Skeletal muscle satellite cell (primary cell): ENCODE results near the gene MRPL9.

Experiments used
- H3K27me3 ChIP-seq: 2 replicates; pipeline ENCODE4 v1.7.0; 2013; ENCODE audit warnings: low read length; ENCODE audit not compliant: control insufficient read depth, insufficient read depth
- H3K36me3 ChIP-seq: 2 replicates; pipeline ENCODE4 v1.7.0; 2013; ENCODE audit warnings: mild to moderate bottlenecking, control low read depth, low read length; ENCODE audit not compliant: insufficient read depth
- H3K4me1 ChIP-seq: 2 replicates; pipeline ENCODE4 v1.7.0; 2013; ENCODE audit warnings: low read length; ENCODE audit not compliant: control insufficient read depth, insufficient read depth
- H3K4me2 ChIP-seq: 2 replicates; pipeline ENCODE4 v1.7.0; 2013; ENCODE audit warnings: mild to moderate bottlenecking, low read length
- H3K4me3 ChIP-seq: 2 replicates; pipeline ENCODE4 v1.7.0; 2013; ENCODE audit warnings: low read length
- H3K9ac ChIP-seq: 2 replicates; pipeline ENCODE4 v1.7.0; 2013; ENCODE audit warnings: mild to moderate bottlenecking, low read depth, low read length, moderate library complexity
- H3K9me3 ChIP-seq: replicated peaks from 2 replicates; pipeline ENCODE4 v1.7.0; 2013; ENCODE audit warnings: mild to moderate bottlenecking, control low read depth, low read length

The MRPL9 gene

GRCh38 chr1:151802372-151802771 lies 39.1 kb upstream of the MRPL9 start:
- no peak overlapping the region for H3K4me2 ChIP-seq
- H3K9ac ChIP-seq: no peak overlapping the region
- H3K36me3 ChIP-seq: no peaks in the 10 kb centered on the region
- no peaks in the 10 kb centered on the region for H3K9me3 ChIP-seq
- H3K4me1 ChIP-seq: no peaks in the 10 kb centered on the region
- H3K27me3 ChIP-seq: peaks cover 96% of the 10 kb centered on the region
- no peak overlapping the region for H3K4me3 ChIP-seq

- Histone ChIP-seq H3K27me3 (peaks cover 95% of the 10 kb centered on the region), H3K9ac (no peak overlapping the region), H3K4me2 (no peak overlapping the region)
These were observed 38.5 kb upstream of the MRPL9 start for GRCh38 chr1:151801846-151802245.

GRCh38 chr1:151801310-151801820 lies 38.1 kb upstream of the MRPL9 start:
- Histone ChIP-seq H3K9me3 (no peaks in the 10 kb centered on the region), H3K4me3 (no peak overlapping the region)

More at GRCh38 chr1:151801846-151802245, 38.5 kb upstream of the MRPL9 start:
- H3K36me3 ChIP-seq: no peaks in the 10 kb centered on the region
- H3K9me3 ChIP-seq: no peaks in the 10 kb centered on the region
- H3K4me3 ChIP-seq: no peak overlapping the region
- H3K4me1 ChIP-seq: no peaks in the 10 kb centered on the region

GRCh38 chr1:151800830-151801229 lies 37.5 kb upstream of the MRPL9 start:
- Histone ChIP-seq H3K4me3 (no peak overlapping the region), H3K4me2 (no peak overlapping the region), H3K4me1 (no peaks in the 10 kb centered on the region), H3K27me3 (peaks cover 95% of the 10 kb centered on the region), H3K9ac (no peak overlapping the region), H3K9me3 (no peaks in the 10 kb centered on the region), H3K36me3 (no peaks in the 10 kb centered on the region)

More at GRCh38 chr1:151801310-151801820, 38.1 kb upstream of the MRPL9 start:
- Histone ChIP-seq H3K27me3 (peaks cover 95% of the 10 kb centered on the region), H3K4me1 (no peaks in the 10 kb centered on the region), H3K36me3 (no peaks in the 10 kb centered on the region), H3K4me2 (no peak overlapping the region), H3K9ac (no peak overlapping the region)

- H3K9me3 ChIP-seq: no peaks in the 10 kb centered on the region
- H3K4me2 ChIP-seq: no peak overlapping the region
- no peak overlapping the region for H3K9ac ChIP-seq
- H3K4me3 ChIP-seq: no peak overlapping the region
- H3K36me3 ChIP-seq: no peaks in the 10 kb centered on the region
- no peaks in the 10 kb centered on the region for H3K4me1 ChIP-seq
- H3K27me3 ChIP-seq: peaks cover 84% of the 10 kb centered on the region
These were observed 36.1 kb upstream of the MRPL9 start for GRCh38 chr1:151799179-151800022.

GRCh38 chr1:151798571-151798970 lies 35.3 kb upstream of the MRPL9 start:
- no peak overlapping the region for H3K9ac ChIP-seq

DNA sequence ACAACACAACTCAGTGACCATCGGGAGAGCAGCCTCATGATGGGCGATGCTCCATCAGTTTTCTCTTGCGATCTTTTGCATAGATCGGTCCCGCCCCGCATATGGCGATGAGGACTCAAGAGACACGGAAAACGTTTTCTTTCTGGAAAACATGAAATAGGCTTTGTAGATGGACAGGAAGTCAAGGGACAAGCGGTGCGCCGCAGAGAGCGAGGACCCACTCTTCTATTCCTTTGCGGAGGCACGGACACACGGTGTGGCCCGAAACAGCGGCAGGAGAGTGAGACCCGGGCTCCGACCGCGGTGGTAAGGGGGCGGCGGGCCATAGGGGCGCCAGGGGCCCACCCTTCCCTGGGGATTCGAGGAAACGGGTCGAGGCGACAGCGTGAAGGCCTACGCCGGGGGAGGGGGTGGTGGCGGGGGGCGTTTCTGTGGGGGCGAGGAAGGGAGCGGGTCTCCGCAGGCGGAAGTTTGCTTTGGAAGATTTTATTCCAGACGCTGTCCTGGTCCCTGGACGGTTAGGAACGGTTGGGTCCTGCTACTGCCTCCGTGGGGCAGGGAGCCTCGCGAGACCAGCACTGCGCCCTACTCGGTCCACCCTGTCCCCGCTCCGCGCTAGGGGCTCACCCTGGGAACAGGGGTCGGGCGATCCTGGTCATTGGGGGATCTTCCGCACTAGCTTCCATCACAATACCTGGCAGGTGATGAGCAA lies 27.8 kb upstream of the MRPL9 start:
- no peaks in the 10 kb centered on the region for H3K36me3 ChIP-seq
- no peaks in the 10 kb centered on the region for H3K9me3 ChIP-seq
- H3K4me3 ChIP-seq: peak overlapping the region; percentile 73
- peak overlapping the region; percentile 83 for H3K4me2 ChIP-seq
- peaks cover 11% of the 10 kb centered on the region for H3K27me3 ChIP-seq
- H3K9ac ChIP-seq: peak overlapping the region; percentile 45
- H3K4me1 ChIP-seq: peaks cover 9% of the 10 kb centered on the region

More at GRCh38 chr1:151798571-151798970, 35.3 kb upstream of the MRPL9 start:
- Histone ChIP-seq H3K4me3 (no peak overlapping the region), H3K36me3 (no peaks in the 10 kb centered on the region), H3K4me1 (no peaks in the 10 kb centered on the region), H3K9me3 (no peaks in the 10 kb centered on the region), H3K27me3 (peaks cover 76% of the 10 kb centered on the region), H3K4me2 (no peak overlapping the region)

DNA sequence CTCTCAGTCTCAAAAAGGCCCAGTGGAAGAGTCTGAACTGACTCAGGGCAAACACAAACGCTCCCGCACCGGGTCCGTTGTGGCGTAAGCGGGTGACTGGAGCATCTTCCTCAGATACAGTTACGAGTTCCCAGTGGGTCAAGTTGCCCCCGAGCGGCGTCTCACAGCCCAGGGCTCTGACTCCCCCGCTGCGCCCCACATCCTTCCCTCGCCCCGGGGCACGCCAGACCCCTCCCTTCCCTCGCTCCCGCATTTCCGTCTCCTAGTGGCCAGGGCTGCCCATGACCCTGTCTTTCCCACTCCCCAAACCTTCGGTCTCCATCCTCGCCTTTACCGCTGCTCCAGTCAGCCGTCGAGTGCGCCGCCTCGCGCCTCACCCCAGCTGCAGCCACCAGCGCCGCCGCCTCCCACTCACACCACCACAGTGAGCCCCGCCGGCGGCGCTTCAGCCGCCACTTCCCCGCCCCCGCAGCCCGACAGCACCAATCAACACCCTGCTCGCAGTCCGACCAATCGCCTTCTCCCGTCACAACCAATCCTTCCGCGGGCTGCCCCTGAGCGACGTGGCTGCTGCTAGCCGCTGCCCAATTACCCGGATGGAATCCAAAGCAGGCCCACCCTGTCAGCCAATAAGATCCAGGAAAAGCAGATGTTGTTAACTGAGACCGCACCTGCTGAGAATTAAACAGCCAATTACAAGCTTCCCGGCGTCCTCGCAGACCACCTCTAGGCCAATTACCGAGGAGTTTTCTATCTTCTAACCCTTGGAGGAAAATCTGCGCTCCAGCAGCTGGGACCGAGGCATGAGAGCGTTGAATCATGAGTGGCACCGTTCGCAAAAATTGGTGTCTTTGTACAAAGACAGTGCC lies 27.0 kb upstream of the MRPL9 start, which contains the start of gene TDRKH:
TDRKH (minus strand) TSS at position 430 of the 869 bp plus-strand sequence. CDS start 7,478 bp downstream, outside the sequence.
- Histone ChIP-seq H3K9me3 (no peaks in the 10 kb centered on the region), H3K4me2 (peak within 1 kb of the TSS; percentile 83), H3K27me3 (peaks cover 11% of the 10 kb centered on the region), H3K9ac (peak within 1 kb of the TSS; percentile 45), H3K4me1 (peaks cover 9% of the 10 kb centered on the region), H3K4me3 (peak within 1 kb of the TSS; percentile 73), H3K36me3 (no peaks in the 10 kb centered on the region)

DNA sequence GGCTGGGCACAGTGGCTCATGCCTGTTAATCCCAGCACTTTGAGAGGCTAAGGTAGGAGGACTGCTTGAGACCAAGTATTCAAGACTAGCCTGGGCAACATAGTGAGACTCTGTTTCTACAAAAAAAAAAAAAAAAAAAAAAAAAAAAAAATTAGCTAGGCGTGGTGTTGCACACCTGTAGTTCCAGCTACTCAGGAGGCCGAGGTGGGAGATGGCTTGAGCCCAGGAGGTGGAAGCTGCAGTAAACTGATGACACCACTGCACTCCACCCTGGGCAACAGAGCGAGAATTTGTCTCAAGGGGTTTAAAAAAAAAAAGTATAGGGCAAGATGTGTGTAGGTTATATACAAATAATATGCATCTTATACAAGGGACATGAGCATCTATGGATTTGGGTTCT lies 24.4 kb upstream of the MRPL9 start:
- Histone ChIP-seq H3K9ac (no peak overlapping the region), H3K4me3 (no peak overlapping the region), H3K9me3 (no peaks in the 10 kb centered on the region), H3K4me1 (peaks cover 9% of the 10 kb centered on the region), H3K36me3 (no peaks in the 10 kb centered on the region), H3K27me3 (peaks cover 30% of the 10 kb centered on the region), H3K4me2 (no peak overlapping the region)

GRCh38 chr1:151783796-151784195 lies 20.5 kb upstream of the MRPL9 start:
- Histone ChIP-seq H3K9me3 (no peaks in the 10 kb centered on the region), H3K9ac (no peak overlapping the region), H3K36me3 (no peaks in the 10 kb centered on the region), H3K4me1 (no peaks in the 10 kb centered on the region), H3K27me3 (peaks cover 30% of the 10 kb centered on the region), H3K4me3 (no peak overlapping the region), H3K4me2 (no peak overlapping the region)

- Histone ChIP-seq H3K36me3 (no peaks in the 10 kb centered on the region), H3K9me3 (no peaks in the 10 kb centered on the region), H3K9ac (no peak overlapping the region), H3K27me3 (peaks cover 30% of the 10 kb centered on the region), H3K4me1 (no peaks in the 10 kb centered on the region), H3K4me3 (no peak overlapping the region), H3K4me2 (no peak overlapping the region)
These were observed 19.4 kb upstream of the MRPL9 start for GRCh38 chr1:151782741-151783140.
